NCI-H187 (cell line): ENCODE results near the gene OBSCN.

Experiments used
- DNase-seq, 2 experiments: peaks; one replicate each; lab custom pipeline; 2025; lab: John Stamatoyannopoulos, UW

OBSCN gene

DNA sequence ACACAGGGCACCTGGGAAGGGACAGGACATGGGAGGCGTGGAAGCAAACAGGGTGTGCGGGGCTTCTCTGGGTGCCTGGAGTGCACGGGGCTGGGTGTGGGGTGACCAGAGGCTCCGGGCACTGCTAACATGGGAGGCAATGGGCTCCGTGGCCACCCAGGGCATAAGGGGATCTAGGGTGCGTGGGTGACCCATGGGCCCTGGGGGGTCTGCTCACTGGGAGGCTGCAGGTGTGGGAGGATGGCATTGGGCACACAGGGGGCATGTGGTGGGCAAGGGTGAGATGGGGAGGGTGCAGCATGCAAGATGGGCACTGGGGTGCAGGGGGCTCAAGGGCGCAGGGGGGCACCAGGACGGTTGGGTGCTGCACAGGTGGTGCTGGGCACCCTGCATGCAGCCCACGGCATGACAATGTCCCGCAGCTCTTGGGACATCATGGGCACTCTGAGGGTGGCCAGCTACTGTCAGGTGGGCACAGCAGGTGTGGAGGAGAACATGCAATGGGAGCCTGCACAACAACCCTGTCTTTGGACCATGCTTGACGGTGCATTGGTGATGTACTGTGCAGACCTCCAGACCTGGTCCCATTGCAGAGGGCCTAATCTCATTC lies 183.7 kb downstream of the OBSCN start:
- no peak for DNase-seq

DNA sequence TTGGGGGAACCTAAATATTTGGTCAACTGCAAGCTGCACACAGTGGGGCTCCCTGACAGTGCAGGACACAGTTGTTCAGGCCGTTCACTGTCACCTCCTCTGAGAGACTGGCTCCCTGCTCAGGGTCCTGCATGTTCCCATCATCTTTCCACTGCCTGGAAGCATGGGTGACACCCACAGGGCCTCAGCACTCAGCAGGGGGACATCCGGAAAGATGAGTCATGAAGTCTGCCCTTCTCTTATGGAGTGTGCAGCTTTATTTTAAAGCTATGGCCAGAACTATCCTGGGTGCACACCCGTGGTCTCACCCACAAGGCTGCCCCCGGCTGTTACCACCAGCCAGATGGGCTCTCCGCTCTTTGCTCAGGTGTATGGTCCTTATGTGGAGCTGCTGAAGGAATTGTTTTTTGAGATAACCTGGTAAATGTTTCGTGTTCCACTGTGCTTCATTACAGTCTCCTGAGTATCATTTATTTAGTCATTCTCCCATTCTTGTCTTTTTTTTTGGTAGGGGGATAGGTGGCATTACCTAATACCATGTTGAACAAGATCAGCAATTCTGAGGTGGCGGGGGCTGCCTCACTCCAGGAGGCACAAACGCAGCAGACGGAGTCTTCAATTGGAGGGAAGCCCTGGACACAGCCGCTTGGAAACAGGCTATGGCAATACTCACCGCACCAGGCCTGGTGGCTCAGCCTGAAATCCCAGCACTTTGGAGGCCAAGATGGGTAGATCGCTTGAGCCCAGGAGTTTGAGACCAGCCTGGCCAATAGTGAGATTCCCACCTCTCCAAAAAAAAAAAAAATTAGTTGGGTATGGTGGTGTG lies 184.5 kb downstream of the OBSCN start:
- no peak for DNase-seq

DNA sequence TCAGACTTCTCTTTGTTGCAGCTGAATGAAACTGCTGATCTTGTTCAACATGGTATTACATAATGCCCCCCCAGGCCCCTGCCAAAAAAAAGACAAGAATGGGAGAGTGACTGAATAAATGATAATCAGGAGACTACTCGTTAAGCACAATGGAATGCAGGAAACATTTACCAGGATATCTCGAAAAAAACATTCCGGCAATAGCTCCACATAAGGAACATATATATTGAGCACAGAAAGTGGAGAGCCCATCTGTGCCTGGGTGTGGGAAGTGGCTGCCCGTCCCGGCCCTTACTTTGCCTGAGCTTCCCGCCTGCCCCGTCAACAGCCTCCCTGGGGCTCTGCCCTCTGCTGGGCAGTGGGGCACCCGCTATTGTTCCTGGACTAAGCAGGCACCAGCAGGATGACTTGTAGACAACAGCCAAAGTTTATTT lies 185.4 kb downstream of the OBSCN start:
- DNase-seq = no peak

DNA sequence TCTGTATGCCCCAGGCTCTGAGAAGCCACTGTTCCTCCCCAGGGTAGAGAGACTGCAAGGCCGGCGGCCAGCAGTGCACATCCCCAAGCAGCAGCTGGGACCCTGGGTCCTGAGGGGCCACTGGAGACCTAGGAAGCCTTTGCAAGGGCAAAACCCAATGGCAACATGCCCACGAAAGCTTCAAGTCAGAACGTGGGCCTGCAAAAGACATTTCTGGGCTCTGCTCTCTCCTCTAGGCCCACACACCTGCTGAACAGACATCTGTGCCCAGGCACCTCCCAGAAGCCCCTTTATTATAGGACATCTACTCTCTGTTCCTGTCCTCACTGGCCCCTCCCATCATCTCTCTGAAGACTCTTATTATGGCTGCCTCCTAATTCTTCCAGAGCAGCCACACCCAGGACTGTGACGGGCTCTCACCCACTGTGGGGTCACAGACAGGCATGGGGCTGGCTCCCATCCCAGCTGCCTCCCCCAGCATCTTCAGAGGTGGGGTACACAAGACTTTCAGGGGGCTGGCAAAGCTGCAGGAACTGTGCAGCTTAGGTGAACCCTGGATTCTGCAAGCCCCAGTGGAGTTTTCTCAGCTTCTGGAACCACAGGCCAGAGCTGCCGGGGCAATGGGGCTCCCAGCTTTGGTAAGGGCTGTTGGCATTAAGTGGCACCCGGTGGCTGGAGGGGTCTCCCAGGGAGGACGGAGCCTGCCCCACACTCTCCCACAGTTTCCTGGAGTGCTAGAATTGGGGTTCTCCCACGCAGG lies 186.1 kb downstream of the OBSCN start:
- no peak for DNase-seq

DNA sequence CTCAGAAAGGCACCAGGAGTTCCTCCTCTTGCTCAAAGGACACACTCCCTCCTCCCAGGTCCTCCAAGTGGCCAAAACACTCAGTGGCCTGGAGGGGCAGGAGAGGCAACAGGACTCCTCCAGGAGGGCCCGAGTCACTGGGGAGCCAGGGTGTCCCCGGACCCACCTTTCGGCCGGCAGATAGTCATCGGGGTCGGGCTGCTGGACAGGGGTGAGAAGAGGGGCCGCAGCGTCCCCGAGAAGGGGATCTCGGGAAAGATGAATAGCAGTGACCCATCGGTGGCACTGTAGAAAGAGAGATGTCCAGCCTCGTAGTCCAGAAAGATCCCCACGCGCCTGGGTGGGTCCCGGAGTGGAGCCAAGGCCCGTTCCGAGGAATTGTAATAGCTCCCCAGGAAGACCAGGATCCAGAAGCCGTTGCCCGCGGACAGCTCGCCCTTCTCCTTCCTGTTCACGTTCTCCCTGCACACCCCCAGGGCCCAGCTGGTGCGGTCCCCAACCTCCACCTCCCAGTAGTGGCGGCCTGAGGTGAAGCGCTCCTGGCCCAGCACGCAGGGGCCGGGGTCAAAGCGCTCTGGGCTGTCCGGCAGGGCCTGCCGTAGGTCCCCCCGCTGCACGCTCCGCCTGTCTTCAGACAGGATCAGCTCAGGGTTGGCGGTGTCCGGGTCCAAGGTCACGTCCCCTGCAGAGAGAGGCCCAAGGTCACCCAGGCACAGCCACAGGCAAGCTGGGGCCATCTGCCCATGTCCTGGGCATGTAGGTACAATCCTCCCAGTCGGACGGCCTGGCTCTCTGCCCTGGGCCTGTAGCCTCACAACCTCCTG lies 186.9 kb downstream of the OBSCN start:
- no peak for DNase-seq

DNA sequence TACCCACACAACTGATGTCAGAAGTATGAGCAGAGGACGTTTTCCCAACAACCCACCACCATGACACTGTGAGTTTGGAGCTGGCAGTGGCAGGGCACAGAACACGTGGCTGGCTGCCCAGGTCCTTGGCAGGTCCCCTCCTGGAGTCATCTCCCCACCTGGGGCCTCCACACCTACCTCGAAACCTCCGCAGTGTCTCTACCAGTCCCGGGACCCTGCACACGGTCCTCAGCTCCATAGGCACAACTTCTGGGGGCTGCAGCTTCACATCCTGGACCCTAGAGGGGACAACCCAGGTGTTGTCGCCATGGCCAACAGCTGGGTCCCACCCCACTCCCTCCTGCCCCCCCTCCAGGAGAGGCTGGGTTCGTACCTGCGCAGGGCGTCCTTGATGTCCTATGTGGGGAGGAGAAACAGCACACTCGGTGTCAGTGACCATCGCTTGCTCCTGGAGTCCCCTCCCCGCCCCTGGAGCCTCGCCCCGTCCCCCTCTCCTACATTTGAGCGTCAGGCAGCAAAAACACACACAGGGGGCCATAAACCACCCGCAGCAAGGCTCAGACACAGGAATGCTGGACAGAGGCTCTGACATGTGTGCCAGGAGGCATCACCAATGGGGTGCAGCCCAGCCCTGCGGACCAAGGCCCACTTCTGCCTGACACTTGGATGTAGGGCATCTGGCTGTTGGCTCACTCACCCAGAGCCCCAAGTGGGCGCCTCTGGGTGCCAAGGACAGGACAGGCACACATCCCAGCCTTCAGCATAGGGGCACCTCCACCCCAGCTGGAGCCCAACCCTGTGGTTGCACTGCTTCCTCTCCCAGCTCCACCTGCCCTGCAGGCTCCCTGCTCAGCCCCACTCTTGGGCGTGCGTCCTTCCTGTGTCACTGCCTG lies 189.2 kb downstream of the OBSCN start:
- no peak for DNase-seq

DNA sequence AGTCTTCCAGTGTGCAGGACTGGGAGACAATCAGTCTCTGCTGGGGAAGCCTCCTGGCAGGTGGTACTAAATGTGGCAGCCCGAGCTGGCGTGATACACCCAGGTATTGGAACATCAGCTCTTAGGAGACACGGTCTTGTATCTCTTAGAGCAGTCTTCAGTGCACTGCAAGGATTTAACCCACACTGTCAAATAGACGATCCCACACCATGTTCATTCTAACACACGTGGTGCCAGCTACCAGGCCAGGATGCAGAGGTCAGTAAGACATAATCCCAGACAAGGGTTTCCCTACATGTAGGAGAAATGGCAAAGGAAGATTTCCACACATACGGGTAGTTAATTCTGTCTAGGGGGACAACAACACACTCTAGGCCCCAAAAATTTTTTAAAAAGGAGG lies 190.1 kb downstream of the OBSCN start:
- DNase-seq = no peak

DNA sequence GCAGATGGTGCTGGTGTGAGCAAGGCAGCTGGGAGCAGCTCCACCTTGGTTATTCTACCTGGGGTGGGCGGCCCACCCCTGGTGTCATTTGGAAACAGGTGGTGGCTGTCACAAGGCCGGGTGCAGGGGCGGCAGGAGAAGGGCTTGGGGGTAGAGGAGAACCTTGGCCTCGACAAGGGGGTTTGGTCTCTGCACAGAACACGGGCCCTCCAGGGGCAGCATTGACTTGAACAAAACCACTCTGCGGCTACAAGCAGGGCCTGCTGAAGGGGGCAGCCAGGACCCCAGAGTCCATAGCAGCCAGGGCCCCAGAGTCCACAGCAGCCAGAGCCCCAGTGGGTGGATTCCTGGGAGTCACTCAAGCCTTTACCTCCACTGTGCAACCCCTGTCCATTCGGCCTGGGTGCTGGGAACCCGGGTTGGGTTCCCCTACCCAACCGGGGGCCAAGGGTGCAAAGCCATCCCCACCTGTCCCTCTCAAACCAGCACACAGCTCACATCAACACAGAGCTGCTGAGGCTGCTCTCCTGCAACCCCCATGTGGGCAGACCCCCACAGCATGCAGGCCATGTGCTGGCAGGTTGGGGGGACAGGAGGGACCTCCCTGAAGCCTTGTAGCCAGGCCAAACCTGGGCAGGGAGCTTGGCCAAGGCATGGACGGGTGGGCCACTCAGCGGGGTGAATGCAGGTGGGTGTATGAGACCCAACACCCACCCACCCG lies 191.1 kb downstream of the OBSCN start:
- no peak for DNase-seq

DNA sequence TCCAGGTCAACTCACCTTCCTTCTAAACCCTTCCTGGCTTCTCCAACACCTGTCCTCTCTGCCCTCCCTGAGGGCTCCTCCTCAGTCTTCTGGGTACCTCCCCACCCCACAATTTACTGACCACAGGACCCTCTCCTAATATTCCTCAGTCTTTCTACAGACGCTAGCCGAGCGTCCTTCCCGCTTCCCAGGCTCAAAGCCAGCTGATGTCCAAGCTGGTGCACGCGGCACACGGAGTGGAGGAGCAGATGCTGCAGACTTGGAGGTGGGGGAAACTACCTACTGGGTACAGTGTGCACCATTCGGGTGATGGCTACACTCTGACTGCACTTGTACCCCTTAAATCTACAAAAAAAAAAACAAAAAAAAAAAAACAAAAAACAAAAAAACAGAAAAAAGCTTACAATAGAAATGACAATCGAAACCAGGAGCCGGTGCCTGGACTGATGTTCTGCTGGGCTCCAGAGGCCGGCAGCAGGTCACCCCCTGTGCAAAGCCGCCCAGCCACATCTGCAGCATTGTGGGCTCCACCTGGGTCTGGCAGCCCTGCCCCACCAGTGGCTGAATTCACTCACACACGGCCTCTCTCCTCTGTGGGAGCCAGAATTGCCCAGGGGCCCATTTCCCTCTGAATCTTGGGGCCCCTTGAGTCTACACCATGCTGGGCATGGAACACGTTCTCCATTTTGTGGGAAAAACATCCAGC lies 191.8 kb downstream of the OBSCN start:
- no peak for DNase-seq

DNA sequence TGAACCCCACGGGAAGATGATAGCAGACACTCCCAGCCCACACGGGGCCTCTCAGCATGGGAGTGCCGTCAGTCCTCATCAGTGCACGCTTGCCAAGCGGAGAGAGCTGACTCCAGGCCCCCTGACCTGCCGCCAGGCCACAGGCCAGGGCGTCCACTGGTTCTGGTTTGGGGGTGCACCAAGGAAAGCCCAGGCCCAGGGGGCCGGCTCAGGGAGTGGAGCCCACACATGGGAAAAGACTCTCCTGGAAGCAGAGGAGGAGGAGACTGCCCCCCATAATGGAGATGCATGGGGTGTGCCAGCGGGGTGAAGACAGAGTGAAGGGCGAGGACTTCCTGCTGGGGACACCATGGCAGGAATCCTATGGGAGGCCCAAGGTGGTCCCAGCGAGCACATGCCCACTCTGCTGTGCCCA lies 192.4 kb downstream of the OBSCN start:
- no peak for DNase-seq

DNA sequence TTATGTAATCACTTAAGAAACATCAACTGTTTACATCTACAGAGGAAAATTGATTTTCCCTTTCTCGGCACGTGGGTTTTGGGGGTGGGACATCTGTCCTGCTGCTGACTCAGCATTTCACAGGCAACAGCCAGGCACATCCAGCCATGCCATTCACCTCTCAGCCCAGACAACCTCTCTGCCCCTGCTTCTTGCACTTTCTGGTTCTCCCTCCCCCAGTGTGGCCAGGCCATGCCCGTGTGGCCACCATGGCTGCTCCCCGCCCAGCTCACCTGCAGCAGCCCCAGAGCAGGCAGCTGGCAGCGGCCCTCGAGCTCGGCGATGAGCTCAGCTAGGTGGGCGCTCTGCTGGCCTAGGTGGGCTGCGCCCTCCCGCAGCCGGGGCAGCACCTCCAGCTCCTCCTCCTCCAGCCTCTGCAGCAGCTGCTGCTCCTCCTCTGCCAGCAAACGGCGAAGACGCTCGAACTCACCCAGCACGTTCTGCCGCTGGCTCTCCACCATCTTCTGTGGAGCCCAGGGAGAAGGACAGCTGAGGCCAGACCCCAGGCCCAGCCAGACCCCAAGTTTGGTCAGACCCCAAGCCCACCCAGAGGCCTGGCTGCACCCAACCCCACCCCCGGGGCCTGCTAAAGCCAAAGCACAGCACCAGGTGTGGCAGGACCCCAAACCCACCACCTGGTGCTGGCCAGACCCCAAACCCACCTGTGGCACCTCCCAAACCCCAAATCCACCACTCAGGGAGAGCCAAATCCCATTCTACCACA lies 193.0 kb downstream of the OBSCN start:
- DNase-seq = no peak

DNA sequence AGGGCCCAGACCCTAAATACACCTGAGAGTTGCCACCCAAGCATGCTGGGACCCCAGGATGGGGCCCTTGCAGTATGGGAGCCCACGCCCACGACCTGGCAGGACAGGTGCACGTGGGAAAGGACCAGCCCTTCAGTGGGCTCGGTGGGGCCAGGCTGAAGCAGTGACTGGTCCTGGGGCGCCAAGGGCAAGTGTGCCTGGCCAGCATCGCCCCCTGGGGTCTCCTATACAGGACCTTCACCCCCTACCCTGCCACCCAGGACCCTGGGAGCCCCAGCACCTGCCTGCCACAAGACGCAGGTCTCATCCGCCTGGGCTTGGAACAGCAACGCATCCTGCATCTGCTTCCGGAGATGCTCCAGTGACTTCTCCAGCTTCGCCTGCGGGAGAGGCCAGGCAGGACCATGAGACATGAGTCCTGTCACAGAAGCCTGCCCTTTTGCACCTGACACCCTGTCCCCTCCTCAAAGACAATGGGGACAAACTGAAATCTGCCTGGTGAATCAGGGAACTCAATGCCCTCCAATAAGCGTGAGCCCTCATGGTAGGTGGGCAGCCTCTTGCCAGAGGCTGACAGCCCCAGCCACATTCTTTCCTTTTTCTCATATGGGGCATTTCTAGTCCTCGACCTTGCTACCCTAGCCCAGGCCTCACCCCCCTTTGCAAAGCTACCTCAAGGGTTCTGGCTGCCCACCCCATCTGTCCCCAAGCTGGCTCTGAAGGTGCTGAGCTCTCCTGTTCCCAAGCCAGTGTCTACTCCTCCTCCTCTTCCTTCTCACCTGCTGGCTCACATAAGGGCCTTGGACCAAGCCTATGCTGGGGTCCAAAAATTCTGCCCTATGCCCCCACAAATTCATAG lies 194.2 kb downstream of the OBSCN start:
- DNase-seq = no peak

DNA sequence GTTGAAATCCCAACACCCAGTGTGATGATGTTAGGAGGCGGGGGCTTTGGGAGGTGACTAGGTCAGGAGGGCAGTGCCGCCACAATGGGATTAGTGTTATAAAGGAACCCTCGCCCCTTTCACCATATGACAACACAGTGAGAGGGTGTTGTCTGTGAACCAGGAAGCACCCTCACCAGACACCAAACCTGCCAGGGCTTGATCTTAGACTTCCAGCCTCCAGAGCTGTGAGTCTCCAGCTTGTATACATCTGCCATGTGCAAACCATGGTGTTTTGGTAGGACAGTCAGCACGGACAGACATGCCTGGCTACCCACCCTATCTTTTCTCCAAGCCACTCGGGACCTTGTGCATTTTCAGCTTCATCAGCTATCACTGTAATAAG lies 194.8 kb downstream of the OBSCN start:
- DNase-seq = no peak

DNA sequence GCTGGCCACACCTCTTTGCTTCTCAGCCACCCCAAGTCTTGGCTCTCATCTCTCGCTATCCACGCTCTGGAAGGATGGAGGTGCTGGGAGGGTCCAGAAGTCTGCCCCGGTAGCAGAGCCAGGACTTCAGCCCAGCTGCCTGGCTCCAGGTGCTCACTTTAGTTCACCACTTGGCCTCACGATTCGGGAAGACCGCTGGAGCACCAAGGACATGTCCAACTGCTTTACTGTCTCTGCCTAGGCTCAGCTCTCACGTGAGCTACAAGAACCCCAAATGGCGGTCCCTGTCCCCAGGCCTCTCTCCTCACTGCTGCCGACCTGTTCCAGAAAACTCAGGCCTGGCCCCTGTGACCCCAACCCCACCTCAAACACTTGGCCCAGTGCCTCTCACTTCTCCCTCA lies 195.4 kb downstream of the OBSCN start:
- DNase-seq = no peak

DNA sequence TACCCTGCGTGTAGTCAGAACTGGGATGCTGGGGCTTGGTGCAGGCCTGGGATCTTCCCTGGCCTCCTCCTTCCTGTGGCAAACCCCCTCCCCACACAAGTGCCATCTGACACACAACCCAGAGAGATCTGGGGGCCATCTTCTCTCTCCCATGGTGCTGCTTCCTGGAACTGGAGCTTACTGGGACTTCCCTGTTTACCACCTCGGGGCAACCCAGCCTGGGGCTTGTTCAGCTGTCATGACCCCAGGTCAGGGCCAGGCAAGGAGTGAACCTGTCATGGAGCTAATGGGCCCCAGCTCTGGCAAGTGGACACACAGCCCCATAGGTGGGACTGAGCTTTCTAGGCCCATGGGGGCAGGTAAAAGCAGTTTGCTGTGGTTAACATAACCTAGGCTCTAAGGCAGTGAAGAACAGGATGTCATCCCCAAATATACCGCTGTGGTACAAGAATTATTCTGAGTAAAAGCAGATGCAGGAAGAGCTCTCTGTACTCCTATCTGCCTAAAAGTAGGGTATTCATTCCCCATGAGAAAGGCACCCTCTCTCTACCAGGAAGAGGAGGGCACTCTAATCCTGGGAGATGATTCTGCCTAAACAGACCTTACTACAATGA lies 196.4 kb downstream of the OBSCN start:
- DNase-seq = no peak

DNA sequence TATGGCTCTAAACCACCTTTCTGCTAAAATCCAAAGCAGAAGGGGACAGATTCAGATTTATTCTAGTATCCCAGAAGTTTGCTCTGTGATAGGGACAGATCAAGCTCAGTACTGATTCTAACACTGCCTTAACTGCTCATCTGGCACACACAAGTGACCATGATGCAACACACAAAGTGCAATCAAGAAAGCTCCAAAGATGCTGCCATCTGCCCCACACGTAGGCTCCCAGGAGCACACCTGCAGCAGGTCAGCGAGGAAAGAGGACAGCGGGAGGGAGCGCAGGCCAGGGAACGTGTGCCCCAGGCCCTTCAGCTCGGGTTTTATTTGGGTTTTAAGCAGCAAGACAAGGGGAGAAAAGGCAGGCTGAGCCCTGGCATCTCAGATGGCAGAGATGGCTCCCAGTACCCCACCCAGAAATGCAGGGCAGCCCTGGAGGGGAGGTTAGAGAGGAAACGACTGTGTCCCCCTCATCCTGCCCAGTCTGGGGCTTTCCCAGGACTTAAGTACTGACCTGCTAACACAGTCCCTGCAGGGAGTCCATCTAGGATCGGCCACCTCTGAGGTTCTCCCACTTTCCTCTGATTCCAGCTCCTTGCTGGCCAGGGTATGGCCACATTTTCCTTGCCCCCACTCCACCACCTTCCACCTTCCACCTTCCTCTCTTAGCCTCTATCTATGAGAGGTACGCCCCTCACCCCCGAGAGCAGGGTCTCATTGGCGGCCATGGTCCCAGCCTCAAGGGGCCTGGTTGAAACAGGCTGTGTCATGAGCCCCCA lies 197.5 kb downstream of the OBSCN start:
- DNase-seq = no peak

DNA sequence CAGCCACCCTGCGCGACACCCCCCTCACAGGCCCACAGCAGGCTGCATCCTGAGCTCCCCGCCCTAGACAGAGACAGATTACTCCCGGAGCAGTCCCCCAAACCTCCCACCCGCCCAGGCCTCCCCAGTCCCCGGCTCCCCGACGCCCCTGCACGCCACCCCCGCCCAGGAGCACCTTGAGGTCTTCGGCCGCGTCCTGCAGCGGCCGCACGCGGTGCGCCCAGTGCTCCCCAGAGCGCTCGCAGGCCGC lies 198.1 kb downstream of the OBSCN start:
- no peak for DNase-seq
